CD4-positive, alpha-beta T cell treated with Interleukin-1 beta for 1 hour (primary cell): ENCODE results near the gene LIPA.
"Not testable (repeated sequence)": the region's sequence is repeated elsewhere in the genome, so short reads cannot be mapped to it uniquely, and the experiment has no call there.

Source experiments
- DNase-seq, 2 donors: peaks; one replicate each; pipeline ENCODE4 v3.0.0-alpha.2; 2020 to 2022

LIPA gene

DNA sequence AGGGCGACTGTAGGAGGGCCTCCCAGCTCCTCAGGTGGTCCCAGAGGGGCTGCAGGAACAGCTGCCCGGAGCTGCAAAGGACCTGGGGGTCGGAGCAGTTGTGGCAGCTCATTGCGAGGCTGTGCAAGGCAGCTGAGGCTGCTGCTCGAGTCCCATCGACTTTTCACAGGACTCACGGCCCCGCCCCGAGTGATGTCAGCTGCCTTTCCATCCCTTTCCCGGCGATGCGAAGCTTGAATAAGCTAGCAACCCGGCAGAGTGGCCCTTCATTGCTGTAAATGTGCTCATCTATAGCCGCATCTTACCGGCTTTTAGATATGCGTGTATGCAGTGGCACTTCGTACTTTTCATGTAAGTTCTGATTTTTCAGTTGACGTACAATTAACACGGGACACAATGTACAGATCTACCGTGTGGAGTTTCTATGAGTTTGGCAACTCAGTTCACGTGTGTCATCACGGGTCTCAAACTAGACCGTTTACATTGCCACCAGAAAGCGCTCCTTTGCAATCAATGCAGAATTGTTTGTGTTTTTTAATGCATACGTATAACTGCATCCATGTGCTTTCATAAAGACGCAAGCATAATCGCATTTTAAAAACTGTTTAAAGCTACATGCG lies 44.3 kb downstream of the LIPA start, which contains the start of gene CH25H:
TSS of gene CH25H (minus strand) at position 137 of the 620 bp plus-strand sequence. CDS start at position 112, 25 bp downstream.
- peak; percentile 21 to 28 for DNase-seq

DNA sequence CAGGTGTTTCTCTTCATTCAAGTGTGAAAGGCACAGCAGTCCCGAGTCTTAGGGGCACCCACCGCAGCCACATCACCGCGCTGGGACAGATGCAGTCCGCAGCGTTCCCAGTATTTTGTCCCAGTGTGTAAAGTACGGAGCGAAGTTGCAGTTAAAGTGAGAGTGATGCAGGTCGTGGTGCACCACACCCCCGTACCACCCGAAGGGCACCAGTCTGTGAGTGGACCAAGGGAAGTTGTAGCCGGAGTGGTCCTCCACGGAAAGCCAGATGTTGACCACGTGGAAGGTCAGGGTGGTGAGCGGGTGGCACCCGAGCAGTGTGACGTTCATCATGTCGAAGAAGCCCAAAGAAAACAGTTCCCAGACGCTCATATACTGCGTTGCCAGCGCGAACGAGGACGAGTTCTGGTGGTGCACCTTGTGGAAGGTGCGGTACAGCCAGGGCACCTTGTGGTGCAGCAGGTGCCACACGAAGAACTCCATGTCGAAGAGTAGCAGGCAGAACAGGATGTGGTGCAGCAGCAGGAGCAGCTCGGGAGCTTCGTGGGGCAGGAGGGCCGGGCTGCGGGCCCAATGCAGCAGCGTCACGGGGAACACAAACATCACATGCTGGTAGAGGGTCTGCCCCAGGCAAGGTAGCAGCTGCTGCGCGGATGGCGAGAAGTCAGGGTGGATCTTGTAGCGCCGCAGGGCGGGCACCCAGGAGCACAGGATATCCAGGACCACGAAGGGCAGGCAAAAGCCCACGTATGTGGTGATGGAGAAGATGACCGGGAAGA lies 45.0 kb downstream of the LIPA start:
- peak; percentile 35 to 43 for DNase-seq

DNA sequence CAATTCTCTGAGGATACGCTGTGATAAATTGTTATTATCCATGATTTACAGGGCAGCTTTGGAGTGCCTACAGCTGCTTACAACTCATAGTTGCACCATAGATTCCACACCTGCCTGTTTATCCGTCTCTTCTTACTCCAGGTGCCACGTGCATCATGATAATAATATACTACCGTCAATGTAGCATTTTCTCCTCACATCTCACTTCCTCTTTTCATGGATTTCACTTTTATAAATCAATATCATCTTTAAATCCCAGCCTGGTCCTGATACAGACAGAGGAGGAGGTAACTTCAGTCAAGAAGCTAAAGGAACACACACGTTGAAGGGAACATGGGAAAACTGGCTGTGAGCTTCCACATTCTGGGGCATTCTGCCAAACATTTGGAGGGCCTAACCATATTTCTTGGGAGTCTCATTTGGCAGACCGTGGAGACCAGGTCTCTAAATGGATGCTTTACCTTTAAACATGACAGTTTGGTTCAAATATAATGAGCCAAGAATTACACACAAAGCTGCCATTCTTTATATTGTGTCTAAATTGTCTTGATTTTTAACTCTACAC lies 46.9 kb downstream of the LIPA start:
- DNase-seq: no peak

GRCh38 chr10:89203237-89203636 lies 48.3 kb downstream of the LIPA start:
- DNase-seq: no peak

DNA sequence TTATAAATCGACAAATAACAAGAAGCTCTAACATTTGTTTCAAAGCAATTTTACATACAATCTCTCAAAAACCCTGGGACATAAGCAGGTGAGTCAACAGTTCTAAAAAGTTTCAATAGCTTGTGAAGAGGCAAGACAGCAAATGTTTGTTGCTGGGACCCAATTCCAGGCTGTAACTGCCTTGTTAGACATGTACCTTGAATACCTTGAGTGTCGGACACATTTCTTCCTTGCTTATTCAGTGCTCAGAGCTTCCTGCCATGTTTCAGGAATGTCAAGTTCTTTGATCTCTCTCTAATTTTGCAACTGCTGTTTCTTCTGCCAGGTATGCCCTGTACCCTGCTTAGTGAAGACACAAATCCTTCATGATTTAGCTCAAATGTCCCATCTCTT lies 49.5 kb downstream of the LIPA start:
- DNase-seq: no peak

GRCh38 chr10:89201345-89202032 lies 50.1 kb downstream of the LIPA start:
- no peak for DNase-seq

GRCh38 chr10:89197473-89197872 lies 54.1 kb downstream of the LIPA start:
- DNase-seq: no peak

GRCh38 chr10:89191301-89191700 lies 60.3 kb downstream of the LIPA start:
- DNase-seq: not testable (repeated sequence)

- no peak for DNase-seq
These were observed 62.3 kb downstream of the LIPA start for GRCh38 chr10:89189211-89189734.

- no peak for DNase-seq
These were observed 65.9 kb downstream of the LIPA start for GRCh38 chr10:89185658-89186057.

- DNase-seq: no peak
These were observed 66.9 kb downstream of the LIPA start for GRCh38 chr10:89184638-89185037.

DNA sequence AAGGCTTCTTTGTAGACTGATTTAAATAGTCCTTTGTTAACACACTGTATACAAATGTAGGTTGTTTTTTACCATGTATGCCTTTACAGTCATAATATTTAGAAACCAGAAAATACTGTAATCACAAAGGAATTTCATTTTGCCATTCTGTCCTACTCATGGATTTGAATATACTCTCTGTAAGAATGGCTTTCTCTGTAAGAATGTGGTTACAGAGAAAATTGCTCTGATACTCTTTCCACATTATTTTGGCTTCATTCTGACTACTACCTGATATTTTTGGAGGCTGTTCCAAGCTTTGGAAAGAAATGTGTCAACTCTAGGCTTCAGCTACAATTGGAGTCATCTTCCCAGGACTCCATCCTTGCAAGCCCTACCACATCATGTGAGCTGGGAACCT lies 68.0 kb downstream of the LIPA start:
- no peak for DNase-seq

DNA sequence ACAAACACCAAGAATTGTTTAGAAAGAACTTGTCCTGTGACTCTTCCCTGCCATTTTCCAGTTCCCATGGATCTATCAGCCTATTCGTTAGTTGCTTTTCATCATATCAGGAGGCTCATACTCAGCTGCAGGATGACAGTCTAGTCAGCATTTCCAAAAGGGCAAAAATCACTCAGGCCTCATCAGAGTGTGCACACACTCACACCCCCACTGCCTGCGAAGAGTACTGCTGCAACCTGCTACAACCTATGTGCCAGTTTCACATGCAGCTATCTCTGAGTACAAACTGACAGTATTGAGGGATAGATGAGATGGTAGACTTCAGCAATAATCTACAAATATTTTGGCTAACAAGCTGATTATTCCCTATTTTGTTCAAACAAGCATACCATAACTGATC lies 68.7 kb downstream of the LIPA start:
- DNase-seq: no peak

- DNase-seq: no peak
These were observed 75.8 kb downstream of the LIPA start for GRCh38 chr10:89175816-89176215.

GRCh38 chr10:89173075-89173474 lies 78.5 kb downstream of the LIPA start:
- DNase-seq: no peak

- no peak for DNase-seq
These were observed 79.6 kb downstream of the LIPA start for GRCh38 chr10:89171996-89172395.

DNA sequence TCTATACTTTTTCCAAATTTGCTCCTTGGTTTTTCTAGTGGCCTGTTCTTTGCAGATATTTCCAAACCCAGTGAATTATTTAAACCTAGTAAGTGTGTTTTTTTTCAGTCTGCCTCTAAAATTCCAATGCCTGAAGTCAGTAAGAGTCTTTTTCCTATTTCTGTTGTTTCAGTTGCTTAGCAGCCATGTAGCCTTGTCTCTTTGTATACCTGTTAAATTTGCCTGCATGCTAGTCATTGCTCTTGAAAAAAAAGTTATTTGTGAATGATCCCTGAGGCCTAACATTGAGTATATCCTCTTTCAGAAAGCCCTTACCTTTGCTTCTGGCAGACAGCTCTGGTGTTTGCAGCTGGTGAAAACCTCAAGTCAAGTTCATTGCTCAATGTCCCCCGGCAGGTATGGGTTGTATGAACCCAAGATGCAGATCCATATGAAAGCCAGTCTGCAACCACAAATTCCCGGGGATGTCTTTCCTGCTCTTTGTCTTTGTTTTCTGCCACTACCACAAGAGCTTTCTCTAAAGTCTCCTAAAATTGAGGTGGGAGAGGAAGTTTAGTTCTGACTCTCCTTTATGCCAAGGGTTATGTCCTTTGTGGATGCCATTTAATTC lies 80.2 kb downstream of the LIPA start:
- no peak for DNase-seq

- DNase-seq: not testable (repeated sequence)
These were observed 83.1 kb downstream of the LIPA start for GRCh38 chr10:89168354-89168900.

DNA sequence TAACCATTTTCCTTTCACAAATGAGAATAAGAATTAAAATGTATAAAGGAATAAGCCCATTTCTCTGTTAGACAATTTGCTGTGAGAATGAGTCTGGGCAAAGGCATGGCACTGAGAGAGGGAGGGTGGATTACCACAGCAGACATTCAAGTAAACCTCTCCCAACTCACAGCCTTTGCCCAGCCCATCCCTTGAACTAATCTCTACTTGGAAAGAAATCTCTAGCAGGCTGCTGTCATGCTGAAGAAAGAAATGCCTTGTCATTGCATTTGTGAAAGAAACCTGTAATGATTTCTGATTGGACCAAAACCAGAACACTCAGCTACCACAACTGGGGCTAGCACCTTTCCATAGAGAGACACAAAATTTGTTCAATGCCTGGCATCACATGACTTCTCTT lies 83.7 kb downstream of the LIPA start:
- DNase-seq: no peak

DNA sequence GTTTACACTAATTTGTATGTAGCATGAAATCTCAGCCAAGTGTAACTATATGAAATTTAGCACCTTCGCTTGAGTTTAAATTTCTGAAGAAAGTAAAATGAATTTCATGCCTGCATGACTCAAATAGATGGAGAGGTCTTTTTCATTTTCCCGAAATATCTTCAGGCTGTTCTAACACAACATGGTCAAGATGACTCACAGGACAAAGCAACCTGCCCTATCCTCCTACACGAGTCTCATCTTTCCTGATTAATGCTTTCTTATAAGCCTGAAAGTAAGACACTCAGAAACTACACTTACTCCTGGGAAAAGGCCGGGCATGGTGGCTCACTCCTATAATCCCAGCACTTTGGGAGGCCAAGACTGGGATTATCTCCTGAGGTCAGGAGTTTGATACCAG lies 85.7 kb downstream of the LIPA start:
- DNase-seq: no peak

- DNase-seq: no peak
These were observed 86.7 kb downstream of the LIPA start for GRCh38 chr10:89164920-89165319.

DNA sequence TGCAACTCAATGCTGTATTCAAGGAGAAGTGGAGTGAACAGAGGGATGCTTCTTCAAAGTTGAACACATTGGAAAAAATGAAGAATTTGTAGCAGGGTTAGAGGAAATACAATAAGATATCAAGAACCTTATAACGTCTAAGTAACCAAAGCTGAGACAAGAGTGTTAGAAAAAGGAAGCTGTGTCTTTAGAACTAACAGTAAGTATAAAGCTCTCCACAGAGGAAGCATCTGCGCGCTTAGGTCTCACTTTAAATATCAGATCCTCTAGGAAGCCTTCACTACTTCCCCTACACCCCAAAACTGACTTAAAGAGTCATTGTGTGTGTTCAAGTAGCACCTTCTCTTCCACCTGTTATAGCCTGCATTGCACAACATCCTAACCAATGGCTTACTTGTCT lies 87.5 kb downstream of the LIPA start:
- DNase-seq: no peak
